C4-2B (cell line): ENCODE results near the gene NUP188.

Experiments used
- ZFX ChIP-seq: fragments of 450-650 bp; IDR thresholded peaks from 2 replicates; pipeline ENCODE4 v1.6.1; 2017
- TF ChIP-seq, protein P1 (sequence below): fragments of 450-650 bp; conservative IDR thresholded peaks from 2 replicates; pipeline ENCODE4 v1.5.1; 2017; ENCODE audit warnings: mild to moderate bottlenecking

DNA sequence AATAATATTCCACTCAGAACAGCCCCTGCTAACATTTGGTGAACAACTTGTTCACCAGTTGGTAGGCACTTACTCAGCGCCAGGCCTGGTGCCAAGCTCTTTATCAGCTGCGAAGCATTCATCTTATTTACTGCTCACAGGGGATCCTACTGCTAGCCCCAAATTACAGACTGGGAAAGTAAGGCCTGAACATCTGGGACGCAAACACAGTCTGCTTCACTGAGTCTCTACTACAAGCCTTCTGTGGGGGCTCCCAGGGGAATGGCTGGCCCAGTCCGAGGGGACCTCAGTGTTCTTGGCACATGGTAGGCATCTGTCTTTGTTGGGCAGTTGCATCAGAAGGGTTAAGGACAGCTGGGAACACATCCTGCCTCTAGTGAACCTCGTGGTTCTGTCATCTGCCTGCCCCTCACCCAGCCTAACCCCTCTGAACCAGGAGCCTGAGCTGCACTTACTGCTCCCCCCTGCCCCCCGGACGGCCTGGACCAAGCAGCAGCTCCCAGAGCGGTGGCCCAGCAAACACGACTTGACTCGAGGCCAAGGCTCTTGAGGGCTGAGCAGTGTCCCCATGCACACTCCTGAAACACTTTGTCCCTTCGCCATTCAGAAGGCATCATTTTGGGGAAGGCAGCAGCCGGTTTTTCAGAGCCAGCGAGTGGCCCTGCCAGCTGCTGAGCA is 27.0 kb upstream of the NUP188 start, which contains the start of gene PHYHD1:
- TF ChIP-seq, protein P1, sequence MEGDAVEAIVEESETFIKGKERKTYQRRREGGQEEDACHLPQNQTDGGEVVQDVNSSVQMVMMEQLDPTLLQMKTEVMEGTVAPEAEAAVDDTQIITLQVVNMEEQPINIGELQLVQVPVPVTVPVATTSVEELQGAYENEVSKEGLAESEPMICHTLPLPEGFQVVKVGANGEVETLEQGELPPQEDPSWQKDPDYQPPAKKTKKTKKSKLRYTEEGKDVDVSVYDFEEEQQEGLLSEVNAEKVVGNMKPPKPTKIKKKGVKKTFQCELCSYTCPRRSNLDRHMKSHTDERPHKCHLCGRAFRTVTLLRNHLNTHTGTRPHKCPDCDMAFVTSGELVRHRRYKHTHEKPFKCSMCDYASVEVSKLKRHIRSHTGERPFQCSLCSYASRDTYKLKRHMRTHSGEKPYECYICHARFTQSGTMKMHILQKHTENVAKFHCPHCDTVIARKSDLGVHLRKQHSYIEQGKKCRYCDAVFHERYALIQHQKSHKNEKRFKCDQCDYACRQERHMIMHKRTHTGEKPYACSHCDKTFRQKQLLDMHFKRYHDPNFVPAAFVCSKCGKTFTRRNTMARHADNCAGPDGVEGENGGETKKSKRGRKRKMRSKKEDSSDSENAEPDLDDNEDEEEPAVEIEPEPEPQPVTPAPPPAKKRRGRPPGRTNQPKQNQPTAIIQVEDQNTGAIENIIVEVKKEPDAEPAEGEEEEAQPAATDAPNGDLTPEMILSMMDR = no peak
- TF ChIP-seq ZFX = no peak
